Right lobe of liver (tissue), 6 donors: Measurements from ENCODE around the gene TLCD3B. TPM values are rescaled to one million over a fixed set of nuclear protein-coding genes. Genes with fewer than 3 reads are reported as not detected.

ENCODE experiments used
- ATAC-seq, 4 donors: fragments of 200-7000 bp; cut with Tn5 transposase; one replicate each; pipeline ENCODE4 v1.9.1; 2020; ENCODE audit warnings: mild to moderate bottlenecking in 4 of 4, moderate library complexity in 4 of 4
- DNase-seq, 3 donors: peaks; one replicate each; pipeline ENCODE4 v3.0.0-alpha.2; 2020
- H3K27ac ChIP-seq, 3 donors: fragments of 200-600 bp; one replicate each; pipeline ENCODE4 v1.8.0; 2022
- H3K27me3 ChIP-seq, 2 donors: fragments of 200-600 bp; one replicate each; pipeline ENCODE4 v1.8.0; 2022
- H3K36me3 ChIP-seq, 4 donors: fragments of 200-600 bp; sonication (generic) in 1 of 4; one replicate each; pipeline versions ENCODE4 v1.5.1 to v1.8.0; 2017 to 2022; ENCODE audit warnings: control low read depth in 1 of 4
- H3K4me1 ChIP-seq, 4 donors: fragments of 200-600 bp; sonication (generic) in 1 of 4; one replicate each; pipeline versions ENCODE4 v1.5.1 to v1.8.0; 2017 to 2022; ENCODE audit warnings: control low read depth in 1 of 4
- H3K4me3 ChIP-seq, 3 donors: fragments of 200-600 bp; one replicate each; pipeline ENCODE4 v1.8.0; 2022
- H3K9me3 ChIP-seq, 4 donors: fragments of 200-600 bp; sonication (generic) in 1 of 4; one replicate each; pipeline versions ENCODE4 v1.5.1 to v1.8.0; 2017 to 2022; ENCODE audit warnings: control low read depth in 1 of 4
- POLR2A ChIP-seq: fragments of 450-650 bp; IDR thresholded peaks from one replicate; pipeline ENCODE4 v1.6.1; 2017; ENCODE audit warnings: antibody characterized with exemption, mild to moderate bottlenecking
- WGBS: methylation state at CpG from one replicate; pipeline ENCODE4 v1.1.6; 2018; ENCODE audit warnings: low coverage, low lambda C conversion rate; ENCODE audit not compliant: insufficient coverage; ENCODE audit errors: missing lambda C conversion rate; 5-methylcytosine and 5-hydroxymethylcytosine counted together
- intact Hi-C, 2 donors: fragments of 100-400 bp; cut with DNase I; formaldehyde crosslinking; loops; one replicate each; pipeline versions ENCODE4 v1.11.2 to v1.14.1; 2022
- total RNA-seq, 6 experiments: library from RNA; depleted of rRNA in 2 of 6; stranded (reverse); fragments of >200 nt in 2 of 6; fragmentation: NEBNext Ultra II Directional in 3 of 6; extraction: Animal tissue kit (Norgen Biotek cat#: 25700) in 3 of 6; gene quantifications; one replicate each; pipeline versions ENCODE4 v1.1.0 to v1.2.4, GENCODE V29; 2016 to 2023
- TF ChIP-seq, protein P1 (sequence below), 4 donors: fragments of 200-600 bp in 3 of 4; fragments of 450-650 bp in 1 of 4; IDR thresholded peaks; one replicate each; pipeline versions ENCODE4 v1.5.1 to v1.8.0; 2016 to 2022; ENCODE audit warnings: antibody characterized with exemption in 4 of 4, mild to moderate bottlenecking in 2 of 4
- donor health status: DM: no; HTN: yes; CAD: no.
- donor health status: DM: no; HTN: no; CAD: no.
- donor health status: DM: no; HTN: no; CAD: no.
- donor health status: DM: no; HTN: yes; CAD: no.
- donor health status: DM: no; HTN: yes; CAD: no.

The TLCD3B gene
- total RNA-seq, 6 experiments from 2014 or later = not detected

DNA sequence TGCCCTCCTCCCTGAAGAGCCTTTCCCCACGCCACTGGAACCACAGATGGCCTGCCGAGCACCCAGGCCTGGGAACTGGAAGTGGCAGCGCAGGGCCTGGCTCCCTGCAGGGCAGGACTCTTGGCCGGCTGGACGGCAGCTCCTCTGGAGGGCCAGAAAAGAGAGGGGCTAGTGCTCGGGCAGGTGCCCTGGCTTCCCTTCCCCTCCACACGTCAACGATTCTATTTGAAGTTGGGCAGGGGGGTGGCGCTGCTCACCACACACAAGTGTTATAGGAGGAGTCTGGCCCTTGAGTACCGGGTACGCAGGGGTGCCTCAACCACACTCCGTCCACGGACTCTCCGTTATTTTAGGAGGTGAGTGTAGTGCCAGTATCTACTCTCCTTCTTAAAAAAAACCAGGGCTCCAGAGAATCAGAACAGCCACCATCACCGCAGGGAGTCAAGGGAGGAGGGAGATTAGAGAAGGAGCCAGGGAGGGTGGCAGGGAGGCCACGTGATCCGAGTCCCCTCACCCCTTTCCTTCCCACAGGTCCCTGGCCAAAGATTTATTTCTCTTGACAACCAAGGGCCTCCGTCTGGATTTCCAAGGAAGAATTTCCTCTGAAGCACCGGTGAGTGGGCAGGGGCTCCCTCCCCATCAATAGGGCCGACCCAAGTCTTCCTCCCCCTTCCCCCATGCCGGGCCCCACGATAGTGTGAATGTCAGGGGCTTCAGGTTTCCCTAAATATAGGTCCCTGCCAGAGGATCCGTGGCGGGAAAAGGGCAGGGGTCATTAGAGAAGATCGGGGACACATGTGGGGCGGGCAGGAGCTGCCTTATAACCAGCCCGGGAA, 33.0 kb upstream of the TLCD3B start:
- DNase-seq = peak; percentile 77 to 84 (median 80)
- TF ChIP-seq POLR2A = peak; percentile 54
- TF ChIP-seq, protein P1, sequence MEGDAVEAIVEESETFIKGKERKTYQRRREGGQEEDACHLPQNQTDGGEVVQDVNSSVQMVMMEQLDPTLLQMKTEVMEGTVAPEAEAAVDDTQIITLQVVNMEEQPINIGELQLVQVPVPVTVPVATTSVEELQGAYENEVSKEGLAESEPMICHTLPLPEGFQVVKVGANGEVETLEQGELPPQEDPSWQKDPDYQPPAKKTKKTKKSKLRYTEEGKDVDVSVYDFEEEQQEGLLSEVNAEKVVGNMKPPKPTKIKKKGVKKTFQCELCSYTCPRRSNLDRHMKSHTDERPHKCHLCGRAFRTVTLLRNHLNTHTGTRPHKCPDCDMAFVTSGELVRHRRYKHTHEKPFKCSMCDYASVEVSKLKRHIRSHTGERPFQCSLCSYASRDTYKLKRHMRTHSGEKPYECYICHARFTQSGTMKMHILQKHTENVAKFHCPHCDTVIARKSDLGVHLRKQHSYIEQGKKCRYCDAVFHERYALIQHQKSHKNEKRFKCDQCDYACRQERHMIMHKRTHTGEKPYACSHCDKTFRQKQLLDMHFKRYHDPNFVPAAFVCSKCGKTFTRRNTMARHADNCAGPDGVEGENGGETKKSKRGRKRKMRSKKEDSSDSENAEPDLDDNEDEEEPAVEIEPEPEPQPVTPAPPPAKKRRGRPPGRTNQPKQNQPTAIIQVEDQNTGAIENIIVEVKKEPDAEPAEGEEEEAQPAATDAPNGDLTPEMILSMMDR (IDR thresholded peaks at IDR 0.05) = peak; percentile 18 to 51 (median 47)
- Histone ChIP-seq H3K4me1 (peaks cover 0 to 22% (median 7%) of the 10 kb centered on the region in 4 donors), H3K4me3 (peak overlapping the region; percentile 92 to 97 (median 94)), H3K27me3 (no peaks in the 10 kb centered on the region), H3K9me3 (no peaks in the 10 kb centered on the region), H3K36me3 (peaks cover 7 to 20% (median 9%) of the 10 kb centered on the region in 4 donors), H3K27ac (peak overlapping the region; percentile 93 to 100 (median 99))
- WGBS = 0% methylated on average over 12 of the region's 27 CpGs
- peak; percentile 39 to 47 (median 44) for ATAC-seq
- intact Hi-C loops = no loop called here

DNA sequence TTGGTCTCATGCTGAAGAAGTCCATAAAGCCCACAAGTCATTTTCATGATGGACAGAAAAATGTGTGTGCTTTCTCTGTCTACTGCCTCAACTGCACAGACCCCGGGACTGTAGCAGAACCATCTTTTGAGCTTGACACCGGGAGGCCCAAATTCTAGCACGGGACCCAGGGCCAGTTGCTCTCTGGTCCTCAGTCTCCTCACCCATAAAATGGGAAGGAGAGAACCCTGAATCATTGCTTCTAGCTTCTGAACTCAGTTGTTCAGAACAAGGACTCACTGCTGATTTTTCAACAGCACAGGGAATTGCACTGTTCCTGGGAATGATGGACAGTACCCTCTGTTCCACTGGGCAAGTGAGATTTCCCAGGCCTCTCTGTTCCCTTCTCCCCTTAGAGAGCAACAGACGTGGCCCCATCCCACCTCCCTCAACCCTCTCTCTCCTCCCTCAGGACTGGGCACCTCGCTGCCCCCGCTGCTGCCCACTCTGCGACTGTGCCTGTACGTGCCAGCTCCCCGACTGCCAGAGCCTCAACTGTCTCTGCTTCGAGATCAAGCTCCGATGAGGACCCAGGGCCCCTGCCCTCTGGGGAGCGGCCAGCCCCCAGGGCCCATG, 32.3 kb upstream of the TLCD3B start:
- intact Hi-C loops = no loop called here
- H3K4me1 ChIP-seq = peaks cover 0 to 22% (median 7%) of the 10 kb centered on the region in 4 donors
- WGBS = 40% methylated on average over 1 of the region's 12 CpGs
- H3K27ac ChIP-seq = peak overlapping the region; percentile 93 to 100 (median 99)
- peak overlapping the region; percentile 92 to 97 (median 94) for H3K4me3 ChIP-seq
- no peaks in the 10 kb centered on the region for H3K27me3 ChIP-seq
- no peak for TF ChIP-seq POLR2A
- TF ChIP-seq, protein P1 (IDR thresholded peaks at IDR 0.05) = no peak
- H3K9me3 ChIP-seq = no peaks in the 10 kb centered on the region
- peaks cover 0 to 13% (median 2%) of the 10 kb centered on the region in 4 donors for H3K36me3 ChIP-seq
- no peak for ATAC-seq
- DNase-seq = no peak

DNA sequence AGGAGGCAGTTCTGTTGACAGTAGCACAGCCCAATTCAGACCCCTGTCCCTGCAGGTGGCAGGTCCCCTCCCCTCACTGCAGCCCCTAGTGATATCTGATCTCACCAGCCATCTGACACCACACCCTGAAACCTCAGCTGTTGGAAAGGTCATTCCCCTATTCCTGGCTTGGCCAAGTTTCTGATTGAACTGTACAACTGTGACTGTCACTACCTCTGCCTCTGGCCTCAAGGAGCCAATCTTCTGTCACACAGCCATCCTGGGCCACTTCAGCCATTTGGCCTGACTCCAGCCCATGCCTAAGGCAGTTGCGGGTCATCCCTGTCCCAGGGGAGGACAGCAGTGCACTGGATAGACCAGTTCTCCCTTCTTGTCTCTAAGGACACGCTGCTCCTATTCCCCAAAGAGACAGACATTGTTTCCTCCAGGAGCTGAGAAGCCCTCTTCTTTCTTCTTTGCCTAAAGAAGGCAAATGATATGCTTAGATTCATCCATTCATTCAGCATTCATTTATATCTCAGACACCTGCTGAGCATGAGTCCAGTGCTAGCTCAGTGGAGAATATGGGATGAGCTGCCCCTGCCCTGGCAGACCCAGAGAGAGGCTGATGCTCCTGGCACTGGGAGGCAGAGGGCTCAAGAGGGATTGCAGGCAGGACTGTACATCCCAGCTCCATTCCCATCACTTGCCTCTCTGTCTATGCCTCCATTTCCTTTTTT, 29.9 kb upstream of the TLCD3B start:
- Histone ChIP-seq H3K4me1 (peaks cover 0 to 7% (median 3%) of the 10 kb centered on the region in 4 donors), H3K36me3 (no peaks in the 10 kb centered on the region), H3K27me3 (no peaks in the 10 kb centered on the region), H3K9me3 (no peaks in the 10 kb centered on the region), H3K27ac (no peak overlapping the region), H3K4me3 (no peak overlapping the region)
- intact Hi-C loops = no loop called here
- WGBS = 94% methylated on average over 2 of the region's 2 CpGs
- DNase-seq = no peak
- no peak for ATAC-seq
- TF ChIP-seq, protein P1 (IDR thresholded peaks at IDR 0.05) = no peak
- TF ChIP-seq POLR2A = no peak

DNA sequence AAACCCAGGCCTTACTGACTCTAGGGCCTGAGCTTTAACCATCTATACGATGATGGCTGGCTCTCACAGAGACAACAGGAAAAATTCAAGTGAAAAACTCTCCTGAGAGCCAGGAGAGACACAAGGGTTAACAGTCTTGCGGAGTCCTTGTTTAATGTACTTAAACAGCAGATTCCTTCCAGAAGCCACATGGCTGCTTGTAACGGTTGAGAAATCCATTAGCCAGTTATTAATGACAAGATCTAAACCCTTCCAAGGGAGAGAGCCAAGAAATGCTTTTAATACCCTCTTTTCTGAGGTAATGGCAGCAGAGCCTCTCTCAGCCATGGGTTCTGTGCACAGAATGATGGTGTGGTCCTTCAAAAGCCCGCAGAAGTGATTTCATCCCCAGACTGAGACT, 29.3 kb upstream of the TLCD3B start:
- ATAC-seq (no peak), DNase-seq (no peak)
- no peak overlapping the region for H3K27ac ChIP-seq
- H3K4me3 ChIP-seq = no peak overlapping the region
- H3K36me3 ChIP-seq = no peaks in the 10 kb centered on the region
- H3K27me3 ChIP-seq = no peaks in the 10 kb centered on the region
- 83% methylated on average over 3 of the region's 4 CpGs for WGBS
- intact Hi-C loops = no loop called here
- H3K4me1 ChIP-seq = peaks cover 0 to 7% (median 3%) of the 10 kb centered on the region in 4 donors
- TF ChIP-seq, protein P1 (IDR thresholded peaks at IDR 0.05) = no peak
- TF ChIP-seq POLR2A = no peak
- no peaks in the 10 kb centered on the region for H3K9me3 ChIP-seq
